GM18498 (cell line): Measurements from ENCODE around the gene FYN.
"Not testable (repeated sequence)": the region's sequence is repeated elsewhere in the genome, so short reads cannot be mapped to it uniquely, and the experiment has no call there.

Experiments
- ATAC-seq: cut with Tn5 transposase; IDR thresholded peaks from one replicate; pipeline ENCODE4 v1.9.1; 2021; ENCODE audit warnings: mild to moderate bottlenecking, moderate library complexity; ENCODE audit not compliant: unreplicated experiment

FYN gene

GRCh38 chr6:111689946-111690345 lies 183.3 kb downstream of the FYN start:
- no peak for ATAC-seq

GRCh38 chr6:111689419-111689818 lies 183.8 kb downstream of the FYN start:
- ATAC-seq, result no peak

- no peak for ATAC-seq
Observed at GRCh38 chr6:111688331-111688730, 184.9 kb downstream of the FYN start.

GRCh38 chr6:111687652-111688051 lies 185.6 kb downstream of the FYN start:
- ATAC-seq, result no peak

- no peak for ATAC-seq
Observed at GRCh38 chr6:111686932-111687266, 186.4 kb downstream of the FYN start.

- ATAC-seq, result no peak
Observed at GRCh38 chr6:111686249-111686931, 186.9 kb downstream of the FYN start.

GRCh38 chr6:111685526-111685925 lies 187.7 kb downstream of the FYN start:
- ATAC-seq, result no peak

GRCh38 chr6:111685058-111685457 lies 188.2 kb downstream of the FYN start:
- no peak for ATAC-seq

- ATAC-seq, result no peak
Observed at GRCh38 chr6:111683749-111684267, 189.4 kb downstream of the FYN start.

- ATAC-seq, result no peak
Observed at GRCh38 chr6:111683157-111683556, 190.1 kb downstream of the FYN start.

GRCh38 chr6:111681860-111682259 lies 191.4 kb downstream of the FYN start:
- no peak for ATAC-seq

- ATAC-seq, result not testable (repeated sequence)
Observed at GRCh38 chr6:111680811-111681609, 192.2 kb downstream of the FYN start.

- no peak for ATAC-seq
Observed at GRCh38 chr6:111680015-111680712, 193.1 kb downstream of the FYN start.

GRCh38 chr6:111679126-111679858 lies 194.0 kb downstream of the FYN start:
- no peak for ATAC-seq

GRCh38 chr6:111677249-111677990 lies 195.8 kb downstream of the FYN start:
- ATAC-seq, result no peak

GRCh38 chr6:111676383-111676782 lies 196.9 kb downstream of the FYN start:
- no peak for ATAC-seq

GRCh38 chr6:111674883-111675282 lies 198.4 kb downstream of the FYN start:
- no peak for ATAC-seq

GRCh38 chr6:111674413-111674812 lies 198.8 kb downstream of the FYN start:
- ATAC-seq, result no peak

- no peak for ATAC-seq
Observed at GRCh38 chr6:111673937-111674336, 199.3 kb downstream of the FYN start.

GRCh38 chr6:111673532-111673931 lies 199.7 kb downstream of the FYN start:
- no peak for ATAC-seq
